A549 (cell line): ENCODE data around the gene IKZF3.

Experiments
- CTCF ChIP-seq: fragments of >200 bp; sonication (Bioruptor Twin); formaldehyde crosslinking; IDR thresholded peaks from 3 replicates; pipeline ENCODE4 v1.5.1; 2016
- EHMT2 ChIP-seq: fragments of 200-600 bp; sonication (generic); IDR thresholded peaks from 2 replicates; pipeline ENCODE4 v1.6.1; 2016; ENCODE audit warnings: antibody characterized with exemption, low read depth, mild to moderate bottlenecking, moderate library complexity
- ESRRA ChIP-seq: fragments of 150-350 bp; IDR thresholded peaks from 2 replicates; pipeline ENCODE4 v1.6.1; 2014; ENCODE audit warnings: mild to moderate bottlenecking, low read length, borderline replicate concordance
- JUN ChIP-seq, 2 experiments: fragments of >200 bp; sonication (Bioruptor Twin); formaldehyde crosslinking; IDR thresholded peaks; 2 replicates in 1 of 2; 3 replicates in 1 of 2; pipeline ENCODE4 v1.6.1; 2016 to 2017
- MAX ChIP-seq: IDR thresholded peaks from 2 replicates; pipeline ENCODE4 v1.6.1; 2012
- MYC ChIP-seq: IDR thresholded peaks from 2 replicates; pipeline ENCODE4 v1.6.1; 2012; ENCODE audit warnings: mild to moderate bottlenecking, inconsistent platforms, low read length, improper control_type of control experiment, borderline replicate concordance
- POLR2A ChIP-seq: IDR thresholded peaks from 2 replicates; pipeline ENCODE4 v1.6.1; 2012; ENCODE audit warnings: mild to moderate bottlenecking, low read length
- RAD21 ChIP-seq, 2 experiments: fragments of >200 bp in 1 of 2; sonication (Bioruptor Twin) in 1 of 2; formaldehyde crosslinking in 1 of 2; IDR thresholded peaks in 1 of 2; conservative IDR thresholded peaks in 1 of 2; 2 replicates in 1 of 2; 3 replicates in 1 of 2; pipeline ENCODE4 v1.6.1; 2012 to 2018; ENCODE audit warnings: inconsistent platforms in 1 of 2
- RARB ChIP-seq: fragments of 250-450 bp; sonication (Bioruptor Pico); IDR thresholded peaks from 2 replicates; pipeline ENCODE4 v1.8.0; 2021; ENCODE audit warnings: mild to moderate bottlenecking, moderate library complexity
- RCOR1 ChIP-seq: fragments of 150-350 bp; IDR thresholded peaks from 2 replicates; pipeline ENCODE4 v1.6.1; 2014; ENCODE audit warnings: antibody characterized with exemption, low read length, low read depth
- RFX5 ChIP-seq: fragments of 450-650 bp; IDR thresholded peaks from 2 replicates; pipeline ENCODE4 v1.7.1; 2014; ENCODE audit warnings: antibody characterized with exemption, mild to moderate bottlenecking, moderate library complexity
- SMC3 ChIP-seq: fragments of >200 bp; sonication (Bioruptor Twin); formaldehyde crosslinking; IDR thresholded peaks from 3 replicates; pipeline ENCODE4 v1.6.1; 2018; ENCODE audit warnings: inconsistent platforms
- ZSCAN20 ChIP-seq: fragments of 250-450 bp; sonication (Bioruptor Pico); IDR thresholded peaks from 2 replicates; pipeline ENCODE4 v1.8.0; 2022; ENCODE audit warnings: mild to moderate bottlenecking, moderate library complexity

- TF ChIP-seq MAX = no peak
- TF ChIP-seq SMC3 = no peak
- TF ChIP-seq ZSCAN20 = no peak
- no peak for TF ChIP-seq RFX5
- TF ChIP-seq POLR2A = no peak
- TF ChIP-seq CTCF = no peak
- no peak for TF ChIP-seq MYC
- no peak for TF ChIP-seq RAD21 (conservative IDR thresholded peaks at IDR 0.05 in 1 of 2, IDR thresholded peaks at IDR 0.05 in 1 of 2)
- no peak for TF ChIP-seq RCOR1
- TF ChIP-seq ESRRA = no peak
- no peak for TF ChIP-seq JUN (IDR thresholded peaks at IDR 0.05)
- TF ChIP-seq RARB (CRISPR knock-in tag) = no peak
- no peak for TF ChIP-seq EHMT2
These were observed 119.9 kb downstream of the IKZF3 start for GRCh38 chr17:39744075-39744835.
